GM19438 (cell line): ENCODE measurements around the gene AOPEP.
"Not testable (repeated sequence)": the region's sequence is repeated elsewhere in the genome, so short reads cannot be mapped to it uniquely, and the experiment has no call there.

Experiments used
- ATAC-seq: cut with Tn5 transposase; IDR thresholded peaks from one replicate; pipeline ENCODE4 v1.9.1; 2021; ENCODE audit warnings: low read depth; ENCODE audit not compliant: unreplicated experiment

Gene AOPEP

GRCh38 chr9:94927762-94928670 lies 201.5 kb downstream of the AOPEP start:
- no peak for ATAC-seq

GRCh38 chr9:94928691-94929368 lies 202.3 kb downstream of the AOPEP start:
- ATAC-seq: no peak

- ATAC-seq: no peak
These were observed 202.9 kb downstream of the AOPEP start for GRCh38 chr9:94929369-94929756.

GRCh38 chr9:94931036-94931633 lies 204.6 kb downstream of the AOPEP start:
- ATAC-seq: no peak

- no peak for ATAC-seq
These were observed 205.2 kb downstream of the AOPEP start for GRCh38 chr9:94931740-94932139.

- no peak for ATAC-seq
These were observed 206.4 kb downstream of the AOPEP start for GRCh38 chr9:94932652-94933510.

- ATAC-seq: no peak
These were observed 207.0 kb downstream of the AOPEP start for GRCh38 chr9:94933511-94933828.

GRCh38 chr9:94934816-94935328 lies 208.4 kb downstream of the AOPEP start:
- no peak for ATAC-seq

GRCh38 chr9:94935396-94935795 lies 208.9 kb downstream of the AOPEP start:
- no peak for ATAC-seq

GRCh38 chr9:94936419-94936818 lies 209.9 kb downstream of the AOPEP start:
- ATAC-seq: no peak

- no peak for ATAC-seq
These were observed 210.9 kb downstream of the AOPEP start for GRCh38 chr9:94937214-94937903.

GRCh38 chr9:94938384-94938783 lies 211.9 kb downstream of the AOPEP start:
- no peak for ATAC-seq

GRCh38 chr9:94940296-94940695 lies 213.8 kb downstream of the AOPEP start:
- ATAC-seq: not testable (repeated sequence)

- ATAC-seq: no peak
These were observed 214.8 kb downstream of the AOPEP start for GRCh38 chr9:94941211-94941875.

GRCh38 chr9:94944626-94945025 lies 218.1 kb downstream of the AOPEP start:
- ATAC-seq: no peak

GRCh38 chr9:94945197-94946144 lies 219.0 kb downstream of the AOPEP start:
- ATAC-seq: no peak

GRCh38 chr9:94946256-94946655 lies 219.8 kb downstream of the AOPEP start:
- ATAC-seq: no peak

GRCh38 chr9:94948567-94949235 lies 222.2 kb downstream of the AOPEP start:
- ATAC-seq: no peak
